ENCODE results near the gene SOX6. TPM values are rescaled to one million over a fixed set of nuclear protein-coding genes. Genes with fewer than 3 reads are reported as not detected.
A peak's percentile ranks its signal among the peaks of the same experiment; 100 is the strongest.

Gene SOX6
- total RNA-seq = 13.4 and 17.6 TPM in 2 replicates
- long read RNA-seq, partial matches to known transcripts = 6 of 16 reads
- long read RNA-seq, other reads (novel, unspliced or antisense) = 10 of 16 reads

DNA sequence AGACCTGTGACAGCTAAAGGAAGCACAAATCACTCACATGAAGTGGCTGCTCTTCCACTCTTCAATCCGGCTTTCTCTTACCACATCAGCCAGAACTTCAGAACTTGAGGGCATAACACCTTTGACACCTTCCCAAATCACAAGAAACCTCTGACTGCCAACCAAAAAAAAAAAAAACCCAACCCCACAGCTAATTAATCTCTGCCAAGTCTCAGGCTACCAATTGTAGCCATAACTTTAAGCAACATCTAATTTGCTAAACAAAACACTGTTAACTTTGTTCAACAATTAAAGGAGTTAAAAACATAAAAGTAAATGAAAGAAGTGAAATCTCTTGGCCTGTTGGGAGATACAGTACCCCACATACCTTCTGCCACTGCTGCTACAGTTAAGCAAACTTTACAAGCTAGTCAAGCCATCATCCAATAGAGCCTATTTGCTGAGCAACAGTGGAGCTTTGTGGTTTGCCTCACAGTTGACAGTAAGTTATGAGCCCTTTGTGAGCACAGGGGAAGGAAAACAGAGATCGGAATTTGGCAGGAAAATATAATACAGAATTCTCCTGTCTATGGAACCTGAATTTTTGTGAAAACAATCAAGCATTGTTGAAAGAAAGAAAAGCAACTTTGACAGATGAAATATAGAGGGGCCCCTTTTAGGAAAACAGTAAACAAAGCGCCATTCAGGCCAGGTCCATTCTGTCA, at the start of gene SOX6:
Gene SOX6, minus strand, starts transcription at position 490 of the 704 bp plus-strand sequence. CDS start 15,298 bp downstream, outside the sequence.
- Mint-ChIP-seq H3K4me1 (ENCODE audit: unreplicated experiment) (peaks cover 29% of the 10 kb centered on the region), H3K27ac (ENCODE audit: unreplicated experiment) (peak within 1 kb of the TSS; percentile 83), H3K4me3 (ENCODE audit: unreplicated experiment) (peak within 1 kb of the TSS; percentile 8), H3K9me3 (ENCODE audit: unreplicated experiment) (no peaks in the 10 kb centered on the region), H3K27me3 (ENCODE audit: unreplicated experiment) (no peaks in the 10 kb centered on the region), H3K36me3 (ENCODE audit: unreplicated experiment) (no peaks in the 10 kb centered on the region)
- TF ChIP-seq, protein P1, sequence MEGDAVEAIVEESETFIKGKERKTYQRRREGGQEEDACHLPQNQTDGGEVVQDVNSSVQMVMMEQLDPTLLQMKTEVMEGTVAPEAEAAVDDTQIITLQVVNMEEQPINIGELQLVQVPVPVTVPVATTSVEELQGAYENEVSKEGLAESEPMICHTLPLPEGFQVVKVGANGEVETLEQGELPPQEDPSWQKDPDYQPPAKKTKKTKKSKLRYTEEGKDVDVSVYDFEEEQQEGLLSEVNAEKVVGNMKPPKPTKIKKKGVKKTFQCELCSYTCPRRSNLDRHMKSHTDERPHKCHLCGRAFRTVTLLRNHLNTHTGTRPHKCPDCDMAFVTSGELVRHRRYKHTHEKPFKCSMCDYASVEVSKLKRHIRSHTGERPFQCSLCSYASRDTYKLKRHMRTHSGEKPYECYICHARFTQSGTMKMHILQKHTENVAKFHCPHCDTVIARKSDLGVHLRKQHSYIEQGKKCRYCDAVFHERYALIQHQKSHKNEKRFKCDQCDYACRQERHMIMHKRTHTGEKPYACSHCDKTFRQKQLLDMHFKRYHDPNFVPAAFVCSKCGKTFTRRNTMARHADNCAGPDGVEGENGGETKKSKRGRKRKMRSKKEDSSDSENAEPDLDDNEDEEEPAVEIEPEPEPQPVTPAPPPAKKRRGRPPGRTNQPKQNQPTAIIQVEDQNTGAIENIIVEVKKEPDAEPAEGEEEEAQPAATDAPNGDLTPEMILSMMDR (IDR thresholded peaks at IDR 0.05) = peak; percentile 35
- no peak for DNase-seq (ENCODE audit: extremely low spot score, unreplicated experiment)

DNA sequence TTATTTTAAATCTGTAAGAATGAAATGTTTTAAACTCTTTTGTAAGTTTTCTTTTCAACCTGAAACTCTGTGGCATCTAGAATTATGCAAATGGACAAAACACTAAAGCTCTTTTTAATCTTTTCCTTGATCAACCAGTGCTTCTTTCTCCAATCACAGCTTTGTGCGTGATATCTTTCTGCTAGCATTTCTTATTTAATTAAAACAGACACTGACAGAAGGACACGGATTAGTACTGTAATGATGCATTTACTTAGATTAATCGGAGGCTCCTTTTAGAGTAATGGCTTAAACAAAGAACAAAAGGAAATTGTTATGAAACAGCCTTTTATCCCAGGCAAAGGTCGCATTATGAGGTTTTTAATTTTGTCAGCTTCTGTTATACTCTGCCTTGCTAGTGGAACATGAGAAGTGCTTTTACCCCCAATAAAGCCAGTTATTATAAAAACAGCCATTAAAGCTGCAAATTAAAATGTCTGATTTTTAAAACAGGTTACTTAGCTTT, 48.5 kb upstream of the SOX6 start:
- Mint-ChIP-seq H3K27me3 (ENCODE audit: unreplicated experiment) (no peaks in the 10 kb centered on the region), H3K9me3 (ENCODE audit: unreplicated experiment) (peaks cover 3% of the 10 kb centered on the region), H3K27ac (ENCODE audit: unreplicated experiment) (no peak overlapping the region), H3K4me3 (ENCODE audit: unreplicated experiment) (no peak overlapping the region), H3K4me1 (ENCODE audit: unreplicated experiment) (no peaks in the 10 kb centered on the region), H3K36me3 (ENCODE audit: unreplicated experiment) (no peaks in the 10 kb centered on the region)
- DNase-seq (ENCODE audit: extremely low spot score, unreplicated experiment) = no peak
- TF ChIP-seq, protein P1 (IDR thresholded peaks at IDR 0.05) = no peak

DNA sequence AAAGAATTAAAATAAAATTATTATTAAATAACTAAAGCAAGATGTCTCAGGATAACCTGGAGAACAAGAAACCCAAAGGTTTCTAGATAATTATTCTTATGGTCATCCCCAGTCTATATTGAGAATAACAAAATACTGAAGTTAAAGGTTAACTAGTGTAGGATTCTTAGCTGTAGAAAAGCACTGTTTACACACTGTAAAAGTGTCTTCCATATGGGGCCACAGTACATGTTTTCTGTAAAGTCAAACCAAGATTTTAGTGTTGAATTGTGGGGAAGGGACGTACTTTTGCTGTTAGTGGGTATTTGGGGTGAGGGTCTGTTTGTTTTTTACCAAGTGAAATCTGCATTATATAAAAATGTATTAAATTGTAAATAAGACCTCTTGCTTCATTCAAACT, 47.5 kb upstream of the SOX6 start:
- Mint-ChIP-seq H3K9me3 (ENCODE audit: unreplicated experiment) (peaks cover 3% of the 10 kb centered on the region), H3K4me1 (ENCODE audit: unreplicated experiment) (peaks cover 1% of the 10 kb centered on the region), H3K4me3 (ENCODE audit: unreplicated experiment) (no peak overlapping the region), H3K27ac (ENCODE audit: unreplicated experiment) (no peak overlapping the region), H3K36me3 (ENCODE audit: unreplicated experiment) (no peaks in the 10 kb centered on the region), H3K27me3 (ENCODE audit: unreplicated experiment) (no peaks in the 10 kb centered on the region)
- TF ChIP-seq, protein P1 (IDR thresholded peaks at IDR 0.05) = no peak
- no peak for DNase-seq (ENCODE audit: extremely low spot score, unreplicated experiment)

DNA sequence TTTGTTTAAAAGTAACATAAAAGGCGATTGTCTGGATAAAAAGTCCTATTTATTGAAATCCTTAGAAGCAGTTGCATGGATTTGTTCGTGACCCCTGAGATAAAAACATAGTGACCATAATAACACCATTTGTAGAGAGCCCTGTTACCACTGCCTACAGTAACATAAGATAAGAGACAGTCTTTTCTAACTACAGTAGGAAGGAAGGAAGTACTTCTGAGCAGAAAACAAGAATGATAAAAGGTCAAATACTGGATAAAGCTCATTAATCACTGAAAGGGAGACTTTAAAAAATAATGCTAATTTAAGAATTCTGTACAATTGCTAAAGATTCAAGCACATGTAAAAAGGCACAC, 47.1 kb upstream of the SOX6 start:
- no peaks in the 10 kb centered on the region for H3K36me3 Mint-ChIP-seq (ENCODE audit: unreplicated experiment)
- peaks cover 4% of the 10 kb centered on the region for H3K4me1 Mint-ChIP-seq (ENCODE audit: unreplicated experiment)
- DNase-seq (ENCODE audit: extremely low spot score, unreplicated experiment) = no peak
- H3K27me3 Mint-ChIP-seq (ENCODE audit: unreplicated experiment) = no peaks in the 10 kb centered on the region
- H3K4me3 Mint-ChIP-seq (ENCODE audit: unreplicated experiment) = no peak overlapping the region
- no peak overlapping the region for H3K27ac Mint-ChIP-seq (ENCODE audit: unreplicated experiment)
- TF ChIP-seq, protein P1 (IDR thresholded peaks at IDR 0.05) = no peak
- peaks cover 3% of the 10 kb centered on the region for H3K9me3 Mint-ChIP-seq (ENCODE audit: unreplicated experiment)

DNA sequence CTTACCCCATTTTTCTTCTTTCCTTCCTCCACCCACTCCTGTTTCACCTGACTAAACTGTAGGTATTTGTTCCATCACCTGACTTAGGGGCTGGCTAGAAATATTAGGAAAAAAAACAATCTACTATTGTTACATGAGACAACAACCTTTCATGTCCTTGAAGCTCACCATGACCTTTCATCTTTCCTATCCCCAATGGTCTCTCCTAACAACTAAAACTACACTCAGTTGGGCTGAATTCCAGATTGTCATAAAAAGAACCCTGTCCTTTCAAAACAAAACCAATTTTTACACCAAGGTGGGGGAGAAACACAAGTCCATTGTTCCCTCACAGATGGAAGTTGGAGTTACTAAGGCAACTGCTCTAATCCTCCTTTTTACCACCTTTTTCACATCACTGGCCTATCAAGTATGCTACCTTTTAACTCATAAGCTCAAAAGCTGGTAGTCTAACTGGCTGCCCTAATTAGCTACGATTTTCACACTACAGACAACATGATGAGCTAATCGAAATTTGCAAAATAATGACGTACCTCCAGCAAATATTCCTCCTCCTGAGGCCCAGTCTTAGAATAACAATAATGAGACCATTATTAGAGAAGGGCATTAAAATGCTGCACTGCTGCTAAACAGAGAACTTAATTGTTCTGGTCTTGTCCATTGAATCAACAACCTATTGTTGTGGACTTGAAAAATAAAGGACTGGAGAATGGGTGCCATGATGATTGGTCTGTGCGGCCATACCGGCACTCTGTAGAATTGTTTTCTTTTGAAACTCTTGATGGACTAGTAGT, 46.5 kb upstream of the SOX6 start:
- Mint-ChIP-seq H3K27me3 (ENCODE audit: unreplicated experiment) (no peaks in the 10 kb centered on the region), H3K4me3 (ENCODE audit: unreplicated experiment) (no peak overlapping the region), H3K27ac (ENCODE audit: unreplicated experiment) (no peak overlapping the region), H3K4me1 (ENCODE audit: unreplicated experiment) (peaks cover 8% of the 10 kb centered on the region), H3K36me3 (ENCODE audit: unreplicated experiment) (no peaks in the 10 kb centered on the region), H3K9me3 (ENCODE audit: unreplicated experiment) (peaks cover 3% of the 10 kb centered on the region)
- TF ChIP-seq, protein P1 (IDR thresholded peaks at IDR 0.05) = no peak
- no peak for DNase-seq (ENCODE audit: extremely low spot score, unreplicated experiment)
